CD4-positive, alpha-beta T cell treated with Interleukin-15 for 1 hour (primary cell): Measurements from ENCODE around the gene ALDH1L1.

Experiments
- DNase-seq: peaks from one replicate; pipeline ENCODE4 v3.0.0-alpha.2; 2020

ALDH1L1 gene

DNA sequence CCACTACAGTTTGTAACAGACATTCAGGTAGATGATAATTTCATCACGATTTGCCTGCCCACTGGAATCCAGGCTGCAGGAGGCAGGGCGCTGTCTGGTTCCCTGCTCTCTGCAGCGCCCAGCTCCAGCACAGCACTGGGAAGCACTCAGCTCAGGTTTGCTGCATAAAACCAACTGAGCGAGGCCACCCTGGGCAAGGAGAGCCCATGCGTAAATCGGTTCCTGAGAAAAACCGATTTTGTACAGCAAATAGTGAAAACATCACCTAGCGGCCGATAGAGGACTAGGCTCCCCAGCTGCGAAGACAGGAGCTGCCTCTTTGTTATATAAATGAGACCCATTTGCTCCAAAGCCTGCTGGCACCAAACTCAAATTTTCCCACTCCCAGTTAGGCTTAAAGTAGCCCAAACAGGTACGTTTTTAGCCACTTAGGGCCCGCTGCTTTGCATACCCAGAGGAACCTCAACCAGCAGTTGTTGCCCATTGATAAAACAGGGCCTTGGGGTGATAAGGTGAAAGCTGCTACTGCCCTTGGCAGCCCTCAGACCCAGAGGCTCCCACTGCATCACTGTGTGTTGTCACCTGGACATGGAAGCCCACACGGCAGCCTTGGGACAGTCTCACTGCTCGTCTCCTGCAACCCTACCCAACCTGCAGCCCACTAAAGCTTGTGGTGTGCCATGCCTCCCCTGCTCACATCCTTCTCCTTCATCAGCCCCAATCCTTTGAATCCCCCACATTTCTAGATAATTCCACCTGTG is 47.5 kb downstream of the ALDH1L1 start:
- peak; percentile 5 for DNase-seq

DNA sequence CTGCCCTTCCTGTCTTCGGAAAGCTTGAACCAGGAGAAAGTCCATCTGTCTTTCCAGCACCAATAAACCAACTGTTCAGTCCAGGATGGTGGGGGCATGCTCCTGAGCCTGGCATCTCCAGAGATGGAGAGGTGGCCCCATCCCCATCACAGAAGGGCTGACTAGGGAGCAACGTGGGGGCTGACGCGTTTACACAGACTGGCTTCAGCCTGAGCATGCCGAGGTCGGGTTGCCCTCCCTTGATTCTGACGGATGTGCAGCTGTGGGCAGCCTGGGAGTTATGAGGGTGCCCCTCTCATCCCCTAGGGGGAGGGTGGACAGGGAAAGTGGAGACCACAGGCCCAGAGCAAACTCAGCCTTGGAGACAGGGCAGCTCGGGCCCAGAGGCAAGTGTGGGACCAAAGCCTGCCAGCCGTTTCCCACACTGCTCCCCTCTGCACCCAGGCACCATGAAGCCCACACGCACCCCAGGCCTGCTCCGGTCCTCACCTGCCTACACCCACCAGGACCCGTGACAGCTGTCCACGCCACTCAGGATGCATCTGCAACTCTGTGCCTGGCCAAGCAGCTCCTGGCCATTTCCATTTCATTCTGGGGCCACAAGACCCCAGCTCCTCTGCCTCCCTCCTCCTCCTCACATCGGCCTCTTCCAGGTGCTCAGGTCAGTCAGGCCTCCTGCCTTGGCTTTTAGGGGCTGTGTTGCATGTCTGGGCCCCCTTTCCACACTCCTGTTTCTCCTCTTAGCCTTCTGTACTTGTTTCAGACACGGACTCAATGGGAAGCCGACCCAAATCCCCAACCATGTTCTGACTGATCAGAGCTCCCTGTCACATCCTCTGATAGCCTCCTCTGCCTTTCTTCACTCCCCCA is 48.3 kb downstream of the ALDH1L1 start:
- peak; percentile 7 for DNase-seq

DNA sequence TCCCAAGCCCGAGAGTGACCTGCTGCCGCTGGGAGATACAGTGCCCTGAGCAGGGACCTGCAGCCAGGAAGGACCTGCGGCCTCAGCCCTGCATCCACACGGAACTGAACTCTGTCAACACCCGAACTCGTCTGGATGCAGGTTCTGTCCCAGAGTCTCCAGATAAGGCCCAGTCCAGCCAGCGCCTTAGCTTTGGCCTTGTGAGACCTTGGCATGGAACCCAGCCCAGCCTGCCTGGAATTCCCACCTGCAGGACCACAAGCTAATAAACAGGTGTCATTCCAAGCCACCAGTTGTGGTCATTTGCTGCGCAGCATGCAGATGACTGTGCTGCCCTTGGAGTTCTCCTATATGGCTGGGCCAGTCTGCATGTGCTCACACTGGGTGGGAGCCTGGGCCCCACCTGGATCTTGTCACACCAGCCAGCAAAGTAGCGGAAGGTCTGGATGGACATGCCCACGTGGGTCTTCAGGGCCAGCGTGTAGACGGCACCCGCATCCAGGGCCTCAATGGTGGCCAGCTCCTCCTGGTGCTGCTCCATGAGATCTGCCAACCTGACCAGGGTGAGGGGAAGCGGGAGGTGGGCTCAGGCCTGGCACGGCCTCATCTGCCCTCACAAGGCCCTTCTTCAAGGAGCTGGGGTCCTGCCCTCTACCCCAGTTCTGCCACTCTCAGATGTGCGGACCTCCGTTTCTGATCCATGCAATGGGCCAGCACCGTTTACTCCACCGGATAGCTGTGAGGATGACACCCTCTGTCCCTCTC is 49.2 kb downstream of the ALDH1L1 start:
- DNase-seq = peak; percentile 13

DNA sequence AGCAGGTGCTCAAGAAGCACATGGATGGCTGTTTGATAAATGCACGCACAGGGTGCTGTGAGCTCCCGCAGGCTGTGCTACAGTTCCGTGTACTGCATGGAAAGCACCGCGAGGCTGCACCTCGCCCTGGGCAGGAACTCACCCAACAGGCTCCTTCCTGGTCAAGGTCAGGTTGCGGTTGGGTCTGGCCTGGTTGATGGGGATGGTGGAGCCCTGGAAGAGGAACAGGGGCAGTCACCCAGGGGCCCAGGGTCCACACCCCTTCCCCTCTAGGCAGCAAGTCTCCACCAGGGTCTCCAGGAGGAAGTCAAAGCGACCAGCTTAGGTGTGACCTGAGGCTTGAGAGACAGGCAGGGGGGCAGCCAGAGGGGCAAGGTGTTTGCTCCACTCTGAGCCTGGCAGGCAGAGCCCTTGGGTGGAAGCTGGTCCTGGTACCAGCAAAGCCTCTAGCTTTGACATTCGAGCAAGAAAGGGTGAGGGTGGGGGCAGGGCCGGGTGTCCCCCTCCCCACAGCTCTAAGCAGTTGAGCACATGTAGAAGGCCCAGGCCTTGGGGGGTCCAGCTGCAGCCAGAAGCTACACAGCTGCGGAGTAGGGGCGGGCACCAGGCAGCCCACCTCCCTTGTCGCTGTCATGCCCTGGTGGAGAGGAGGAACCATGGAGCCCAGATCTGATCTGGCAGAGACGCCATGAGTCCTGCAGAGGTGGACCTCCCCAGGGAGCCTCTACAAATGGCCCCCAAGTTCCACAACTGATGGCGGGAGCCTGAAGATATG is 50.1 kb downstream of the ALDH1L1 start:
- peak; percentile 12 for DNase-seq

DNA sequence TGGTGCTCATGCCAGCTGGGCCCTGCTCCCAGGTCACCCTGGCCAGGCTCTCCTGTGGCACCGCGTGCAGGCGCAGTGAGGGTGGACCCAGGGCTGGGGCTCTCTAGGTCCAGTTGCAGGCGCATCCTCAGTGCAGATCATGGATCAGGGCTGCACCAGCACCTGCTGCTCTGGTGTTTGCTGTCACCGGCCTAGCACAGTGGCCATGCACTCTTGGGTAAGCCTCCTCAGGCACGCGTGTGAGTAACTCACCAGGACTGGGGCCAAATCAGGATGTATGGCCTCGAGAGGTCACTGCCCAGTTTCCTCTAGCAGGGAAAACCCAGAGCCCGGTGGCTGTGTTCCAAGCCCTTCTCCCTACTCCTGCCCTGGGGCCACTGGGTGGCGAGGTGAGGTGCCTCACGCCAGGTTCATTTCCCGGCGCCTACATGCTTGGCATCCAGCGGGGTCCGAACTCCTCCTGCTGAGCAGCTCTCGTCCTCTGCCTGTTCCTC is 50.9 kb downstream of the ALDH1L1 start:
- DNase-seq = peak; percentile 12

DNA sequence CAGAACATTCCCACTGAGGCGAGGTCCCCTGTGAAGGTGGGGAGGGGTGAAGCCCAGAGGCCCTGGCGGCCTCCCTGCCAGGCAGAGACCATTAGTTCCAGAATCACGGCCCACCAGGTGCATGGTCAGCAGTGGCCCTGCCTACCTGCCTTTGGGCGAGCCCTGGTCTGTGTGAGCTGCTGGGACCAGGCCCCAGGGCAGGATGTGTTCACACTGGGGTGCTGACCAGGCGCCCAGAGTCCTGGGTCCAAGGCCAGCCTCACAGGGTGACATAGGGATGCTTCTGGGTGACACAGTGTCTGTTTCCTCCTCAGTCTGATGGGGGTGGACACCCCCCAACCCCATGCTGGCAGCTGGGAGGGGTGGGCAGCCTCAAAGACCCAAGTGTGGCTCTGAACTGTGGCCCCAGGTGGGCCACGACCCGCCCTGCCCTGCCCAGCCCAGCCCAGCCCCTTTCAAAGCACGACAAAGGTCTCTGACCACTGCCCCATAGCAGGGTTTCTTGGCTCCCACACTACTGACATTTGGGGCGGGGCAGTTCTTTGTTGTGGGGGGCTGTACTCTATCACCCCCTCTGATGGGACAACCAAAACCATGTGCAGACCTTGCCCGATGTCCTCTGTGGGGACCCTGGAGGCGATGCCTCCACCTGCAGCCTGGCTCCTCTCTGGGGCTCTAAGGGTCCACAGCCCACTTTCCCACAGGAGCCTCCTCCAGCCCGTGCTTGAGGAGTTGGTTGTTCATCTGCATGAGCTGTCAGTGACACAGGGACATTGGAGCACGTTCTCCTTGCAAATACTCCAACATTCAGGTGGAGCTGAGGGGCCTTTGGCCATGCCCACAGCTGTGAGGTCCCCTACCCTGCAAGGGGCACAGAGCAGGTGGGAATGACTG is 51.6 kb downstream of the ALDH1L1 start:
- peak; percentile 11 for DNase-seq

DNA sequence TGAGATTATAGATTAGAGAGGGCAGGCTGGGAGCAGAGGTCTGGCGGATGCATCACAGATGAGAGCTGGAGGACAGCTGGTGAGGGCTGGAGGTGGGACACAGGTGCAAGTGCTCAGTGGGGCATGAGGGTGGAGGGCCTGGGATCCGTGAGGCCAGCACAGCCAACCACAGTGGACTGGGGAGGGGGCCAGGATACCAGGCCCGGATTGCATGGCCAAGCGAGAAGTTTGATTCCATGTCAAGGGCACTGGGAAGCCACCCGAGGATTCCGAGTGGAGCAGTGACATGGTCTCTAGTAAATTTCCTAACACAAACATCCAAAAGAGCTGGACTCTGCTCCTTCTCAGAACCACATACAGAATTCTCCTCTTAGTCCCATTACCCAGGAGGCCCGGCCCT is 52.5 kb downstream of the ALDH1L1 start:
- DNase-seq = peak; percentile 5

DNA sequence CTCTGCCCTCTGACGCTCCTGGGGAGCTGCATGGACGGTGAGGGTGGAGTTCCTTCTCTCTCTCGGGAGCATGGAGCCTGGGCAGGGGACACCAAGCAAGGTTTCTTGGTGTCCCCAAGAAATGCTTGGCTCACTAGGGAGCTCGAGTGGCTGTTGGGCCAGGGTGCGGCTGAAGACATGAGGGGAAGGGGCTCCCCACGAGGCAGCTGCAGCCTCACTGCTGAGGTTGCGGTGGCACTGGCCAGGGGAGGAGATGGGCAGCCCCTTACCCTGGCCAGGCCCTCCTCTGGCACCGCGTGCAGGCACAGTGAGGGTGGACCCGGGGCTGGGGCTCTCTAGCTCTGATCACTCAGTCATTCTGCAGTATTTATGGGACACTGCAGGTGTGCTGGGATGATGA is 52.9 kb downstream of the ALDH1L1 start:
- peak; percentile 10 for DNase-seq

DNA sequence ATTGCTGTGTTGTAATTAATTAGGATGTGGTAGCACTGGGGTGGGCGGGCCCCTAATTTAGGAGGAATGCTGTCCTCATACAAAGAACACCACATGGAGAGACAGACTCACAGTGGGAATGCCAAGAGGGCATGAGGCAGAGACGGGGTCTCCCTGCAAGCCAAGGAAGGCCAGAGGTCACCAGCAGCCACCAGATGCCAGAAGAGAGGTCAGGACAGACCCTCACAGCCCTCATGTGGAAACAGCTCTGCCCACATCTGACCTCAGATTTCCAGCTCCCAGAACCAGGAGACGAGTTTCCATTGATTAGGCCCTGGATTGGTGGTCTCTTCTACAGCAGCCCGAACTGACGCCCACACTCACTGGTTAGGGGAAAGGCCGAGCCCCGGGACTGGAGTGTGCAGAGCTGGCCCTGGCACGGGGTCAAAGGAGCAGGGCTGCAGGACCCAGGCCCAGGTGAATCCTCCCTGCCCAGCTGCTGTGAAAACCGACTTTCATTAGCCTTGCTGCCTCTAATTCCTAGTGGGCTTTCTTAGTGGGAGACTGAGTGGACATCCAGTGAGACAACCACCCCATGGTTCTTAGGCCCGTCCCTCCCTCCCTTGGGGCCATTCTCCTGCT is 53.5 kb downstream of the ALDH1L1 start:
- DNase-seq = peak; percentile 15

DNA sequence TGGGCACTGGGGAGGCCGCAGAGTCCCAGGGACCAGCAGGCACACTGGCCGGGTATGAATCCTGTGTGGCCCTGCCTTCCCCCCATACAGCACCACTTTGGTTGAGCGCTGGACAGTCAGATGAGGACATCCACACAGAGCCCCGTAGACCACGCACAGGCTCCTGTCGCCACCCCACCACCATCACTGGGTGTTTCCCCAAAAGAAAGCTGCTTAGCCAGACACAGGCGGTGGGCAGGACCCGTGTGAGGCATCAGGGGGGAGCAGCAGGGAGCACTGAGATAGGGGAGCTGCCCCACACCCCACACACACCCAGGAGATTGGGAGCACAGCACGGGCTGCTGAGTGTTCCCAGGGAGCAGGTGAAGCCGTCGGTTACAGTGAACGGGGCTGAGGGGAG is 54.1 kb downstream of the ALDH1L1 start:
- peak; percentile 10 for DNase-seq

DNA sequence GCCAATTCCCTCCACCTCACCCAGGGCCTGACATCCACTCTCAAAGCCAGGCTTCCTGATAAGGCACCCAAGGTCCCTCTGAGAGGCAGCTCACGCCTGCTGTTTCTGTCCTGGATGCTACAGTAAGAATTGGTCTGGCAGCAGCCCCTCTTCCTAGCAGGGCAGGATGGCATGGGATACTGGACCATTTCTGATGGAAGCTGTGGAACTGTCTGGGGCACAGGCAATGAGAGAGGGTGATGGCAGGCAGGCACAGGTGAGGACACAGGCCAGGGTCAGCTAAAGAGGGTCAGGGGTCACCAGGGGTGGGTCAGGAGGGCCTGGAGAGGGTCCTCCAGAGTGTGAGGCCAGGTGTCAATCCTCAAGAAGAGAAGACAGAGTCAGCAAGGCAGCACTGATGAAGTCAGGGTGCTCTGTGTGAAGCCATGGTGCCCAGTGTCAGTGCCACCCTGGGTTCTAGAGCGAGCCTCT is 54.6 kb downstream of the ALDH1L1 start:
- DNase-seq = no peak

DNA sequence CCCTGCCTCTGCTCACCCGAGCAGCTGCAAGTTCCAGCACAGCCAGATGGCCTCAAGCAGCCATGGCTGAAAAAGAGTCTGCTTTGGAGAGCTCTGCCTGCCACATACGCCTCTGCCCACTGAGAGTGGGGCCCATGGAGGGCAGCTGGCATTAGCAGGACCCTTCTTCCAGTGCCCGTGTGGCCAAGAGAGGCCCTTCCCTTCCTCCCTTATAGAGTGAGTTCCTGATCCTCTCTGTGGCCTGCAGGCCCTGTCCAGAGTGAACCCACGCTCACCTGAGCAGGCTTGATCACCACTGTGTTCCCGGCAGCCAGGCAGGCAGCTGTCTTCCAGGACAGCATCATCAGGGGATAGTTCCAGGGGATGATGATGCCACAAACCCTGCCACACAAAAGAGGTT is 55.0 kb downstream of the ALDH1L1 start:
- peak; percentile 8 for DNase-seq

DNA sequence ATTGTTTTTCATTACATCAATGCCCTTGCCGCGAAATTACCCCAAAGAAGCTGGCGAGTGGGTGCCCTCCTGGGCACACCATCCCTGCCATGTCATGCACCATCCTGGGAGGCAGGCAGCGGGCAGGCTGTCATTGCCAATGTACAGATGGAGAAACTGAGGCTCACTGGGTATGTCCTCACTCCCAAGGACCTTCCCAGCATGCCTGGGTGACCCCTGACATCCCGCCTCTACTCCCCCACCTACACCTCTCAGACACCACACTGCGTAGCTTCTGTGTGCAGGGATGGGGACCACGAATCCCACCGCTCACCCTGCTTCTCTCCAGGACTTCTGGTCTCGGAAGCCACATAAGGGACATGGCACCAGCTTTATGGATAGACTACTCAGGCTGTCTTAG is 55.5 kb downstream of the ALDH1L1 start:
- DNase-seq = no peak

DNA sequence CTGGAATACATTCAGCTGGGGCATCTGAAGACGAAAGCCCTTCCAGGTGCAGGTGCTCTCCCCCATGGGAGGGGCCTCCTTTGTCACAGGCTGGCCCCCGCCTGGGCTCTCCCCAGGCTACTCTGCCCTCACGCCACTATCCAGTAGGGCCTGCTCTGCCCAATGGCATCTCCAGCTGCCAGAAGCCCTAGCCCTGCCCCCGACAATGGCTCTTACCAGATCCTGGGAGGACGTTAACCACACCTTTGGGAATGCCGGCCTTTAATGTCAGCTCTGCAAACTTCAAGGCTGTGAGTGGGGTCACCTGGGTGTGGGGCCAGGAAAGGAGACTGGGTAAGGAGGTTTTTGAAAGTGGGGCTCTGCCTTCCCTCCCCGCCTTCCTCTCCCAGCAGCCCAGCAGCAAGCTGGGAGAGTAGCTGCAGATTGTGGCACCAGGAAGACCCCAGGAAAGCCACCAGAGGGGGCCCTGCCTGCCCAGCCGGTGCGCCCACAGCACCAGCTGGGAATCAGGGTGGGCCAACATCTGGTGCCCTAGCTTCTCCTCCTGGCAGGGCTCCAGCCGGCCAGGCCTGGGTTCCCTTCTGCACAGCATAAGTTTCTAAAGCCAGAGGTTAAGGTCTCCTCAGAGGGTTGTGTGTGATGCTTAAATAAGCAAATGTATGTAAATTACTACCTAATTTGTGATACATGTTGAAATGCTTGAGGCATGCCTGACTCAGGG is 56.1 kb downstream of the ALDH1L1 start:
- peak; percentile 11 for DNase-seq

DNA sequence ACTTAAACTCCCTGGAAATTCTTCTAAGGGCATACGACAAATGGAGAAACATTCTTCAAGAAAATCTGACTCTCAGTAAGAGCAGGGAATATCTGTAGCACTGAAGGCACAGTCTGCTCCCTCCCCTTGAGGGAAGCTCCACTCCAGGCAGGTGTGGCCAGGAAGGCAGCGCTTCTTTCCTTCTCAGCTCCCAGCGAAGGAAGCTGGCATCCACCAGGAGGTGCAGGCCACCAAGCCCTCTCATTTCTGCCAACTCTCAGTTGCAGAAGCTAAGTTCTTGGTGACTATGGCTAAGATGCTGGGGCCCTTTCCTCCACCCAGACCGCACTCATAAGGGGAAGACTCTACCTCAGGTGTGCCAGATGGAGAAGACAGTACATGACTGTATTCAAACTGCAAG is 58.8 kb downstream of the ALDH1L1 start:
- no peak for DNase-seq

DNA sequence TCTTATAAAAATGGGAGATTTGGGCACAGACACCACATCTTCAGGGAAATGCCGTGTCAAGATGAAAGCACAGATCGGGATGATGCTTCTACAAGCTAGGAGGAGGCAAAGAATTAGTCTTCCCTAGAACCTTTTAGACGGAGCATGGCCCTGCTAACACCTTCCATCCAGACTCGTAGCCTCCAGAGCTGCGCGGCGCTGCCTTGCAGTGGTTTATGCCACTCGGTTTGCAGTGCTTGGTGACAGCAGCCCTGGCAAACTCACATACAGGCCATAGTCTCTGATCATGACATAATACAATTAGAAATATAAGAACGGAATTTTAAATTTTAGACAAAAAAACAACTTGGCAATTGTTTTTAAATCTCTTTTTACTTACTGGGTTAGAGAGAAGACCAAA is 59.3 kb downstream of the ALDH1L1 start:
- DNase-seq = no peak

DNA sequence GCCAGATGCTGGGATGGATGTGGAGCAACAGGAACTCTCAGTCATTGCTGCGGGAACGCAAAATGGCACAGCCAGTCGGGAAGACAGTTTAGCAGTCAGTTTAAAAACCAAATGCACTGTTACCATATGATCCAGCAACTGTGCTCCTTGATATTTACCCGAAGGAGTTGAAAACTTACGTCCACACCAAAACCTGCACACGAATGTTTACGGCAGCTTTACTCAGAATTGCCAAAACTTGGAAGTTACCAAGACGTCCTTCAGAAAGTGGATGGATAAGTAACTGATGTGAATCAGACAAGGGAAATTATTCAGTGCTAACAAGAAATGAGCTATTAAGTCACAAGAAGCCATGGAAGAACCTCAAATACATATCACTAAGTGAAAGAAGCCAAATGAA is 60.4 kb downstream of the ALDH1L1 start:
- DNase-seq = no peak

DNA sequence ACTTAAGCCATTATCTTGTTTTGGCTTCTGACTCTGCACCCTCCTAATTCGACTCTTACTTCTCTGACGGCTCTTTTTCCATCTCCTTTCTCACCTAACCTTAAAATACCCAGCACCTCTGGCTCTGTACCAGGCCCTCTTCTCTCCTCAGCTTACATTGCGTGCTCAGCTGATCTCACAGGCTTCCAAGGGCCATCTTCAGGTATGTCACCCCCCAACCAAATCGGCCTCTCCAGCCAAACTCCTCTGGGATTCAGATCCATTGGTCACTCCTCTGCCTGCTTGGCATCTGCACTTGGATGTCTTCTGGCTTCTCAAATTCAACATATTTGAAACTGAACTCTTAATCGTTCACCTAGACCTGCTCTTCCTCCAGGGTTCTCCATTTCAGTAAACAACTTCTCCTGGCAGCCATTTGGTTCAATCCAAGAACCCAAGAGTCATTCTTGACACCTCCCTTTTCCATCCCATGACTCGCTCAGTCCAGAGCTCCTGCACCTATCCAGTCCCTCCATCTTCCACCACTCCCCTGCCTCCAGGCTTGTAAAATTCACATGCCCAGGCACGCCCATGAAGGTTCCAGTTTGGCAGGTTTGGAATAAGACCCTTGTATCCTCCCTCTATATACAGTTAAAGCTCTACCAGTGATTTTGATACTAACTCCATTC is 61.2 kb downstream of the ALDH1L1 start:
- DNase-seq = no peak

DNA sequence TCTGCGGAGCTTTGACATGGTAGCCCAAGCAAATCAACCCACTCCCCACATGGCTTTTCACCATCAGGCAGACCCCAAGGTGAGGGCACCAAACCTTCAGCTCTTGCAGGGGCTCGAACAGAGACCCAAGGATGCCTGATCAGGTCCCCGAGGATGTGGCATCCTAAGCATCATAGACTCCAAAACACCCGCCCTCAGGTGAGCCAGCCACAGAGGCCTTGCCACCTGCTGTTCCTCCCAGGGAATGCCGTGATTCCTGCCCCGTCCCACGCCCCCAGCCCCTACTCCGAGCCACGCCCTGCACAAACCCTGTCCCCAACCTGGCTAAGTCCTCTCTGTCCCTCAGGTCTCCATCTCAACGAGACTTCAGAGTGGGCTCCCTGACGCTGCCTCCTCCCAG is 61.8 kb downstream of the ALDH1L1 start:
- DNase-seq = no peak

DNA sequence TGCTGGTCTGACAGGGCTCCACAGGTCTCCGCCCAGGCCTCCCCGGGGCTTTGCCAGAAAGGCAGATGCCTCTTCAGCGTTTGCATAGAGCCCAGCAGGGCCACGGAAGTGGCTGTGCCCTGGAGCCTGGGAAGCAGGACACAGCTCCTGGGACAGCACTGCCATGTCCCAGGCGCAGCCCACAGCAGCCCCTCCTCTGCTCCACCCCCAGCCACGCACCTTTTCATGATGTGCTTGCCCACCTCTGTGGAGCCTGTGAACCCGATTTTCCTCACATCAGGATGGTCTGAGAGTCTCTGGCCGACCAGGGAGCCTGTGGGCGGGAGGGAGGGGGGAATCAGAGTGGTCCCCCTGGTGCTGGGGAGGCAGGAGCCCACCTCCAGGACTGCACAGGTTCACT is 62.6 kb downstream of the ALDH1L1 start:
- no peak for DNase-seq
